SHP77 treated with DMSO at 0.1 percent for 48 hours (cell line): ENCODE results near the gene GATAD2A.

Experiments
- DNase-seq: peaks from one replicate; lab custom pipeline; 2025; lab: John Stamatoyannopoulos, UW

GATAD2A gene

DNA sequence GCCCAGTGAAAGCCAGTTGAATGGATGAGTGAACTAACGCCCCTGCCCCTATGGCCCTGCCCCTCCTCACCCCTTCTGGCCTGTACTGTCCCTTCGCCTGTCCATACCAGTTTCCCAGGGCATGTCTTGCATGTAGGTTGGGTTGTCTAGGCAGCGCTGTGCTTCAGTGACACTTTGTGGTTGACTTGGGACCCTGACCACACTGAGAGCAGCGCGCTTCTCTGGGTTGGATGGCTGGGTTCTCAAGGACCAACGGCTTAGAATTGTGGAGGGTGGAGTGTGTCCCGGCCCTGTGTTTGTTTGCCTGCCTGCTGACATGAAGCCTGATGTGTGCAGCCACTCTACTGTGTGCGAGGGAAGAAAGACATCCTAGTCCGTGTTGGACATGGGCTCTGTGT is 15.8 kb downstream of the GATAD2A start:
- DNase-seq: no peak

- no peak for DNase-seq
Observed at GRCh38 chr19:19422156-19422555, 16.7 kb downstream of the GATAD2A start.

GRCh38 chr19:19423322-19423721 is 17.8 kb downstream of the GATAD2A start:
- no peak for DNase-seq

GRCh38 chr19:19425170-19425875 is 19.8 kb downstream of the GATAD2A start:
- no peak for DNase-seq

GRCh38 chr19:19426216-19426615 is 20.7 kb downstream of the GATAD2A start:
- no peak for DNase-seq

- DNase-seq: no peak
Observed at GRCh38 chr19:19426799-19427198, 21.3 kb downstream of the GATAD2A start.

GRCh38 chr19:19427302-19427701 is 21.8 kb downstream of the GATAD2A start:
- DNase-seq: no peak

DNA sequence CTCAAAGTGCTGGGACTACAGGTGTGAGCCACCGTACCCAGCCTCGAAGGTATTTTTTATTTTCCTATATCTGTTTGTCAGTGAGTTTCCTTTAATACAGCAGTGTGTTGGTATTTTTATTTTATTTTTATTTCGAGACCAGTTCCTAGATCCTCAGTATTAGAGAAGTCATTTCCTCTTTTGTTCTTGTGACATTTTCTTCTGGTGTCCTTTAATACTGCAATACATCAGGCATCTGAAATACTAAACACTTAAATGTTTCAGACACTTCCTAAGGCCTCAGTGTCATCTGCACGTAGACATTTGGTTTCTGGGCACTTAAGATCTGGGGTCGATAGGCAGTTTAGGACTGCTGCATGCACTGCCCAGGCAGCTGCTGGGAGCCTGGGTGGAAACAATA is 22.5 kb downstream of the GATAD2A start:
- no peak for DNase-seq

- no peak for DNase-seq
Observed at GRCh38 chr19:19428746-19429145, 23.3 kb downstream of the GATAD2A start.

DNA sequence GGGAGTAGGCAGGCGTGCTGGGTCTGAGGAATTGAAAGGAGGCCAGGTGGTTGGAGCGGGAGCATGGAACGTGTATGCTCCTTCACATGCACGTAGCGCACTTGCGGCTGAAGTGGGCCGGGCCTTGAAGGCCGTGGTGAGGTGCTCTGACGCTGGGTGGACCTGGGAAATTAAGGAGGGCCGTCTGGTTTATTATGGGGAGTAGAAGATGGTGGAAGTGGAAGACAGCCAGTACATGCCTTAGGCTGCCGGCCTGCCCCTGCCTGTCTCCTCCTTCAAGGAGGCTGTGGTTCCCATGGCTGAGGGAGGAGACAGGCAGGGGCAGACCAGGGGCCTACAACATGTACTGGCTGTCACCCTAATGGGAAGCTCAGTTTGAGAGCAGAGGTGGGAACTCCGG is 23.9 kb downstream of the GATAD2A start:
- DNase-seq: no peak

GRCh38 chr19:19432732-19433131 is 27.3 kb downstream of the GATAD2A start:
- no peak for DNase-seq

DNA sequence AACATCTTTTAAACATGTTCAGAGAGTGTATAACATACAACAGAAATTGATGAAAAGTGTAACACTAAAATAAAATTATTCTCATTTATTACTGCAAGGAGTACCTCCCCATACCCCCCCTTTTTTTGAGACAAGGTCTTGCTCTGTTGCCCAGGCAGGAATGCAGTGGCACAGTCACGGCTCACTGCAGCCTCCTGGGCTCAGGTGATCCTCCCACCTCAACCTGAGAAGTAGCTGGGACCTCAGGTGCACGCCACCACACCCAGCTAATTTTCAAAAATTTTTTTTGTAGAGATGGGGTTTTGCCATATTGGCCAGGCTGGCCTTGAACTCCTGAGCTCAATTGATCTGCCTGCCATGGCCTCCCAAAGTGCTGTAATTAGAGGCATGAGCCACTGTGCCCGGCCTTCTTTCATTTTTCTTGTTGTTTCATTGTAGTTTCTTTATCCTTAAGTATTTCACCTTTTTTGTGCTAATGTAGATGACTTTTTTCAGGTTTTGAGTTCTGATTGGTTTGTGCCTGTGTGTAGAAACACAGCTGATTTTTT is 28.3 kb downstream of the GATAD2A start:
- DNase-seq: no peak

GRCh38 chr19:19434483-19435045 is 29.1 kb downstream of the GATAD2A start:
- DNase-seq: no peak

DNA sequence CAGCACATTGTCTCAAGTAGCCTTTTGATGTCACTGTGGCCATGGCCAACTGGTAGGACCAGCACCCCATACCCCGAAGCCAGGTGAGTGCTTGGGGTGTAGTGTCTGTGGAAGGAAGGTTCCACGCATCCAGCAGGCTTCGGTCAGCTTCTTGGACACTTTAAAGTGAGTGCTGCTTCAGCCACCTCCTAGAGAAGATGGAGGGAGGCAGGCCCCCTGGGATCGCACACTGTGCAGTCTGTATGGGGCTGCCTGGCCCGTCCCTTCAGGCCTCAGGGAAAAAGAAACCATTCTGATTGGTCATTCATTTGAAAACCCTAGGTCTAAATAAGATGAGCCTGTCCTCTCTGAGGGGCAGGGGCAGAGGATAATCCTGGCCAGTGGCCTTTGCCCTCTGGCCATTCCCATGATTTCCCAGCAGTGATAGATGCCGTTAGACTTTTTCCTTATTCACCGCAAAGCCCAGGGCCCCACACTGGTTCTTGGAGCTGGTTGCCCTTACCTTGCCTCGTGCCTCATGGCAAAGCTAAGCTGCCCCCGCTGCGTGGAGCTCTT is 30.7 kb downstream of the GATAD2A start:
- DNase-seq: no peak

GRCh38 chr19:19438366-19439175 is 33.1 kb downstream of the GATAD2A start:
- DNase-seq: no peak

- no peak for DNase-seq
Observed at GRCh38 chr19:19439176-19439482, 33.7 kb downstream of the GATAD2A start.

DNA sequence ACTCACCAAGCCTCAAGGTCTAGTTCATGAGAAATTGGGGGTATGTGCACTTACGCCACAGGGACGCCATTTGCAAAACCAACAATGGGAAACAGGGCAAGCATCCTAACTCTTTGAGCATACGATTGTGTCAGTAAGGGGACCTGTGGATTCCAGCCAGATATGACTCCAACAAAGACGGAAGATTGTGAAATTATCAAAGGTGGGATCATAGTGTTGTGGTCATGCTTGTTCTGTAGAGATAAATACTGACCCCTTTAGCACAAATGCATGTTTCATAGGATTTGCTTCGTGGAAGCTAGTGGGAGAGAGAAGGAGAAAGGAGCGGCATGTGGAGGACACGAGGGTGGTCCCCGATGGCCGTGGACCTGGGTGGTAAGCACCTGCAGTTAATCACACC is 37.8 kb downstream of the GATAD2A start:
- no peak for DNase-seq

- no peak for DNase-seq
Observed at GRCh38 chr19:19443902-19444680, 38.6 kb downstream of the GATAD2A start.

GRCh38 chr19:19444681-19445155 is 39.2 kb downstream of the GATAD2A start:
- DNase-seq: no peak

- no peak for DNase-seq
Observed at GRCh38 chr19:19445288-19445687, 39.8 kb downstream of the GATAD2A start.

GRCh38 chr19:19445911-19446361 is 40.5 kb downstream of the GATAD2A start:
- no peak for DNase-seq
